CD4-positive, alpha-beta T cell (primary cell): Measurements from ENCODE around the gene NRXN3. TPM values are rescaled to one million over a fixed set of nuclear protein-coding genes. Genes with fewer than 3 reads are reported as not detected.
A peak's percentile ranks its signal among the peaks of the same experiment; 100 is the strongest.

ENCODE experiments used
- ATAC-seq: fragments of 200-7000 bp; cut with Tn5 transposase; one replicate; pipeline ENCODE4 v1.10.0; 2022; ENCODE audit warnings: mild to moderate bottlenecking; ENCODE audit not compliant: poor library complexity
- CTCF ChIA-PET: fragments of 350-600 bp; sonication (Branson Sonifier 250); formaldehyde crosslinking; loops from one replicate; lab custom pipeline; 2021; ENCODE audit warnings: antibody characterized with exemption, inconsistent platforms; lab: Charles Lee
- POLR2A ChIA-PET: fragments of 350-600 bp; sonication (Branson Sonifier 250); formaldehyde crosslinking; loops from one replicate; lab custom pipeline; 2021; ENCODE audit warnings: antibody characterized with exemption, inconsistent platforms; lab: Charles Lee
- DNase-seq, 14 experiments: peaks; one replicate each; pipeline ENCODE4 v3.0.0-alpha.2; 2013 to 2020; ENCODE audit warnings: mixed read lengths in 2 of 14
- H3K27ac ChIP-seq, 2 donors: one replicate each; pipeline versions ENCODE4 v1.5.1 to v1.7.0; 2013; ENCODE audit warnings: low read length in 2 of 2, low read depth in 1 of 2, mild to moderate bottlenecking in 1 of 2
- H3K27me3 ChIP-seq, 2 experiments: 1 replicate in 1 of 2; 2 replicates in 1 of 2; pipeline versions ENCODE4 v1.6.1 to v1.7.0; 2013; ENCODE audit warnings: low read length in 2 of 2, control low read depth in 1 of 2, mild to moderate bottlenecking in 1 of 2, moderate library complexity in 1 of 2; ENCODE audit not compliant: insufficient read depth in 2 of 2, control insufficient read depth in 1 of 2
- H3K36me3 ChIP-seq: one replicate; pipeline ENCODE4 v1.6.1; 2013; ENCODE audit warnings: low read length, control low read depth; ENCODE audit not compliant: insufficient read depth
- H3K4me1 ChIP-seq: one replicate; pipeline ENCODE4 v1.6.1; 2013; ENCODE audit warnings: low read length, control low read depth; ENCODE audit not compliant: insufficient read depth
- H3K4me3 ChIP-seq: one replicate; pipeline ENCODE4 v1.5.1; 2013; ENCODE audit warnings: mild to moderate bottlenecking, low read length, moderate library complexity
- H3K9me3 ChIP-seq, 2 experiments: 1 replicate in 1 of 2; 2 replicates in 1 of 2; pipeline versions ENCODE4 v1.6.1 to v1.7.0; 2013; ENCODE audit warnings: low read length in 2 of 2, mild to moderate bottlenecking in 2 of 2, control low read depth in 1 of 2, moderate library complexity in 1 of 2; ENCODE audit not compliant: control insufficient read depth in 1 of 2, insufficient read depth in 1 of 2
- H3K27ac Mint-ChIP-seq: one replicate; pipeline ENCODE4 v1.8.0; 2020; ENCODE audit warnings: mixed read lengths
- H3K27me3 Mint-ChIP-seq: one replicate; pipeline ENCODE4 v1.8.0; 2021; ENCODE audit warnings: mixed read lengths
- H3K36me3 Mint-ChIP-seq: one replicate; pipeline ENCODE4 v1.8.0; 2021; ENCODE audit warnings: low read depth, mixed read lengths
- H3K4me1 Mint-ChIP-seq: one replicate; pipeline ENCODE4 v1.8.0; 2021; ENCODE audit warnings: low read depth, mixed read lengths
- H3K4me3 Mint-ChIP-seq: one replicate; pipeline ENCODE4 v1.8.0; 2020; ENCODE audit warnings: mild to moderate bottlenecking, mixed read lengths
- H3K9me3 Mint-ChIP-seq: one replicate; pipeline ENCODE4 v1.8.0; 2020; ENCODE audit warnings: mixed read lengths
- intact Hi-C, 2 experiments: fragments of 100-400 bp; cut with DNase I in 1 of 2; cut with micrococcal nuclease in 1 of 2; formaldehyde crosslinking; loops; one replicate each; pipeline versions ENCODE4 v1.15.1 to v1.9.0; 2023 to 2025; cut with DNase I, micrococcal nuclease
- total RNA-seq, 174 experiments: library from RNA in 2 of 174; stranded (reverse) in 2 of 174; gene quantifications; one replicate each; pipeline ENCODE4 v1.2.3 and lab custom pipeline; 2021 to 2026
- TF ChIP-seq, protein P1 (sequence below): fragments of 200-600 bp; IDR thresholded peaks from one replicate; pipeline ENCODE4 v1.8.0; 2022; ENCODE audit warnings: antibody characterized with exemption, mild to moderate bottlenecking

Gene NRXN3
- total RNA-seq, 2 experiments from 2014 or later = not detected

DNA sequence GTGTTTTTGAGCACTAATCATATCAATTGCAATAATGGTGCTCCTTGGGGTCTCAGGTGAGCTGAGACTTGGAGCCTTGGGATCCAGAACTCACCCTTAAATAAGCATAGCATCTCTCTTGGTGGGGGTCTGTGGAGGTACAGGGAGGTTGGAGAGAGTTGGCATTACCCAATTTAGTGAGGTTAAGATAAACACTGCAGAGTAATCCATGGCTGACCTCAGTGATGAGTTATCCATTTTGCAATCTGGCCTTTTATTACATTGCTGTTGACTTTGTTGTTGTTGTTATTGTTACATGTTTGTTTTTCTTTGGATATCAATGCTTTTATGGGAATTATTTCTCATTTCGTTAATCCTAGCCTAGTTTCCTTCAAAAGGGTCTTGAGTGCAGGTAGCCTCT, 373.3 kb downstream of the NRXN3 start:
- no peaks in the 10 kb centered on the region for H3K9me3 ChIP-seq
- no peak overlapping the region for H3K4me3 ChIP-seq
- ATAC-seq = no peak
- Mint-ChIP-seq H3K36me3 (no peaks in the 10 kb centered on the region), H3K4me1 (no peaks in the 10 kb centered on the region), H3K4me3 (no peak overlapping the region), H3K27ac (no peak overlapping the region), H3K9me3 (peaks cover 6% of the 10 kb centered on the region), H3K27me3 (peaks cover 1% of the 10 kb centered on the region)
- POLR2A ChIA-PET = no interaction called here
- DNase-seq = no peak
- no peaks in the 10 kb centered on the region for H3K4me1 ChIP-seq
- intact Hi-C loops = no loop called here
- H3K27ac ChIP-seq = no peak overlapping the region
- no peaks in the 10 kb centered on the region for H3K36me3 ChIP-seq
- H3K27me3 ChIP-seq = no peaks in the 10 kb centered on the region
- CTCF ChIA-PET = no interaction called here
- TF ChIP-seq, protein P1, sequence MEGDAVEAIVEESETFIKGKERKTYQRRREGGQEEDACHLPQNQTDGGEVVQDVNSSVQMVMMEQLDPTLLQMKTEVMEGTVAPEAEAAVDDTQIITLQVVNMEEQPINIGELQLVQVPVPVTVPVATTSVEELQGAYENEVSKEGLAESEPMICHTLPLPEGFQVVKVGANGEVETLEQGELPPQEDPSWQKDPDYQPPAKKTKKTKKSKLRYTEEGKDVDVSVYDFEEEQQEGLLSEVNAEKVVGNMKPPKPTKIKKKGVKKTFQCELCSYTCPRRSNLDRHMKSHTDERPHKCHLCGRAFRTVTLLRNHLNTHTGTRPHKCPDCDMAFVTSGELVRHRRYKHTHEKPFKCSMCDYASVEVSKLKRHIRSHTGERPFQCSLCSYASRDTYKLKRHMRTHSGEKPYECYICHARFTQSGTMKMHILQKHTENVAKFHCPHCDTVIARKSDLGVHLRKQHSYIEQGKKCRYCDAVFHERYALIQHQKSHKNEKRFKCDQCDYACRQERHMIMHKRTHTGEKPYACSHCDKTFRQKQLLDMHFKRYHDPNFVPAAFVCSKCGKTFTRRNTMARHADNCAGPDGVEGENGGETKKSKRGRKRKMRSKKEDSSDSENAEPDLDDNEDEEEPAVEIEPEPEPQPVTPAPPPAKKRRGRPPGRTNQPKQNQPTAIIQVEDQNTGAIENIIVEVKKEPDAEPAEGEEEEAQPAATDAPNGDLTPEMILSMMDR = no peak

GRCh38 chr14:78561074-78561473, 390.9 kb downstream of the NRXN3 start:
- no peaks in the 10 kb centered on the region for H3K9me3 Mint-ChIP-seq
- intact Hi-C loops = loop anchor here in 1 of 2 experiments (10.0 kb wide), 1 partner anchor 906 kb away; no protein-coding TSS in a partner anchor
- peaks cover 3% of the 10 kb centered on the region for H3K4me1 Mint-ChIP-seq
- CTCF ChIA-PET = no interaction called here
- no peak overlapping the region for H3K4me3 Mint-ChIP-seq
- no peak overlapping the region for H3K27ac ChIP-seq
- H3K27me3 ChIP-seq = no peaks in the 10 kb centered on the region
- H3K36me3 Mint-ChIP-seq = no peaks in the 10 kb centered on the region
- no peaks in the 10 kb centered on the region for H3K4me1 ChIP-seq
- peaks cover 0 to 3% of the 10 kb centered on the region in 2 experiments for H3K9me3 ChIP-seq
- TF ChIP-seq, protein P1 = no peak
- no peak for DNase-seq
- no peak for ATAC-seq
- POLR2A ChIA-PET = no interaction called here
- H3K36me3 ChIP-seq = no peaks in the 10 kb centered on the region
- H3K4me3 ChIP-seq = no peak overlapping the region
- H3K27me3 Mint-ChIP-seq = peaks cover 9% of the 10 kb centered on the region
- H3K27ac Mint-ChIP-seq = no peak overlapping the region

- Histone ChIP-seq H3K4me1 (peaks cover 3% of the 10 kb centered on the region), H3K27me3 (no peaks in the 10 kb centered on the region), H3K36me3 (no peaks in the 10 kb centered on the region), H3K9me3 (peaks cover 0 to 3% of the 10 kb centered on the region in 2 experiments), H3K27ac (no peak overlapping the region), H3K4me3 (no peak overlapping the region)
- CTCF ChIA-PET = interaction anchor here (1.3 kb wide), 1 partner anchor 704 kb away, joined by 3 read pairs; no protein-coding TSS in a partner anchor
- intact Hi-C loops = loop anchor here (2.0 to 10.0 kb wide), 3 partner anchors 544 to 911 kb away; no protein-coding TSS in a partner anchor
- Mint-ChIP-seq H3K27me3 (no peaks in the 10 kb centered on the region), H3K27ac (no peak overlapping the region), H3K4me3 (peak overlapping the region; percentile 40), H3K36me3 (no peaks in the 10 kb centered on the region), H3K4me1 (peaks cover 10% of the 10 kb centered on the region), H3K9me3 (no peaks in the 10 kb centered on the region)
- POLR2A ChIA-PET = no interaction called here
- peak; percentile 7 to 58 (median 35) for DNase-seq
- TF ChIP-seq, protein P1 = peak; percentile 29
- ATAC-seq = peak; percentile 63
These were observed 396.1 kb downstream of the NRXN3 start for GRCh38 chr14:78566026-78566858.
